ENCODE results near the gene NSMF. TPM values are rescaled to one million over a fixed set of nuclear protein-coding genes. Genes with fewer than 3 reads are reported as not detected.

Gene NSMF
- total and polyA plus RNA-seq, 10 of the 15 experiments (the other 5 are each of a cell fraction or from before 2014, with no cell fraction given): 0.13 to 44.3 (median 13.4) TPM

GRCh38 chr9:137404961-137405567 lies 54.1 kb downstream of the NSMF start:
- ChIA-PET POLR2A (no interaction called here), RAD21 (ENCODE audit: unreplicated experiment) (no interaction called here), SMC1A (ENCODE audit: uncharacterized antibody, unreplicated experiment) (no interaction called here), CTCF (interaction anchor here (1.0 kb wide), 1 partner anchor 309 kb away, joined by 3 read pairs; no protein-coding TSS in a partner anchor)
- H3K27ac ChIP-seq (ENCODE audit: control insufficient read depth, insufficient read depth): no peak overlapping the region
- peaks cover 17% of the 10 kb centered on the region for H3K9me3 ChIP-seq (replicated peaks; ENCODE audit: control insufficient read depth, insufficient read depth, low read length)
- intact Hi-C loops (cut with micrococcal nuclease; ENCODE audit: unreplicated experiment) (no loop called here), in situ Hi-C loops (cut with MboI) (loop anchor here (5.0 kb wide), 1 partner anchor 113 kb away; no protein-coding TSS in a partner anchor)
- ATAC-seq (no peak), FAIRE-seq (no peak), DNase-seq (ENCODE audit: low read depth, low spot score) (no peak)
- H3K27me3 ChIP-seq (replicated peaks in 1 of 2; ENCODE audit: control insufficient read depth in 2 of 2, insufficient read depth in 2 of 2, low read length in 1 of 2): no peaks in the 10 kb centered on the region
- no peaks in the 10 kb centered on the region; a peak in 1 of 4 replicates for H3K36me3 ChIP-seq (ENCODE audit: control insufficient read depth in 2 of 2, insufficient read depth in 2 of 2, low read length in 1 of 2)
- no peaks in the 10 kb centered on the region for H4K20me1 ChIP-seq (ENCODE audit: control insufficient read depth, insufficient read depth)
- peaks cover 5% of the 10 kb centered on the region for H3K4me1 ChIP-seq (ENCODE audit: control insufficient read depth, insufficient read depth, low read length)
- no peak overlapping the region for H2AFZ ChIP-seq (ENCODE audit: control insufficient read depth, low read depth, low read length)
- WGBS (ENCODE audit: insufficient coverage, insufficient replicate concordance, low lambda C conversion rate, missing lambda C conversion rate): 90% methylated on average over 18 of the region's 24 CpGs
- no peak overlapping the region for H3K4me2 ChIP-seq (ENCODE audit: control insufficient read depth, insufficient read depth)
- no TSS peak for BruUV-seq (replicated peaks)
- H3K4me3 ChIP-seq: no peak overlapping the region
- H3K79me2 ChIP-seq (ENCODE audit: control insufficient read depth, insufficient read depth, low read length): no peaks in the 10 kb centered on the region
- H3K9ac ChIP-seq (ENCODE audit: control insufficient read depth, insufficient read depth, low read length): no peak overlapping the region
- no peak for TF ChIP-seq BRCA1 (IDR thresholded peaks at IDR 0.05; ENCODE audit: low read depth, low read length)
- no peak for TF ChIP-seq SREBF1 (IDR thresholded peaks at IDR 0.05; ENCODE audit: low read length)
- TF ChIP-seq PAX8 (IDR thresholded peaks at IDR 0.05): no peak
- TF ChIP-seq MYB (IDR thresholded peaks at IDR 0.05; ENCODE audit: borderline replicate concordance, low read depth, low read length): no peak
- TF ChIP-seq POLR2AphosphoS2 (IDR thresholded peaks at IDR 0.05; ENCODE audit: low read depth, low read length): no peak
- TF ChIP-seq ZNF687 (IDR thresholded peaks at IDR 0.05): no peak
- TF ChIP-seq LARP7 (IDR thresholded peaks at IDR 0.05): no peak
- TF ChIP-seq YBX1 (IDR thresholded peaks at IDR 0.05): no peak
- TF ChIP-seq KLF5 (IDR thresholded peaks at IDR 0.05; ENCODE audit: partially characterized antibody): no peak
- TF ChIP-seq, protein P1, sequence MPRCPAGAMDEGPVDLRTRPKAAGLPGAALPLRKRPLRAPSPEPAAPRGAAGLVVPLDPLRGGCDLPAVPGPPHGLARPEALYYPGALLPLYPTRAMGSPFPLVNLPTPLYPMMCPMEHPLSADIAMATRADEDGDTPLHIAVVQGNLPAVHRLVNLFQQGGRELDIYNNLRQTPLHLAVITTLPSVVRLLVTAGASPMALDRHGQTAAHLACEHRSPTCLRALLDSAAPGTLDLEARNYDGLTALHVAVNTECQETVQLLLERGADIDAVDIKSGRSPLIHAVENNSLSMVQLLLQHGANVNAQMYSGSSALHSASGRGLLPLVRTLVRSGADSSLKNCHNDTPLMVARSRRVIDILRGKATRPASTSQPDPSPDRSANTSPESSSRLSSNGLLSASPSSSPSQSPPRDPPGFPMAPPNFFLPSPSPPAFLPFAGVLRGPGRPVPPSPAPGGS (IDR thresholded peaks at IDR 0.05; ENCODE audit: borderline replicate concordance, insufficient read depth, low read depth, low read length, poor library complexity, severe bottlenecking): no peak
- TF ChIP-seq RBBP5 (conservative IDR thresholded peaks at IDR 0.05): no peak
- no peak for TF ChIP-seq ZNF217 (IDR thresholded peaks at IDR 0.05)
- TF ChIP-seq POU2F2 (IDR thresholded peaks at IDR 0.05; ENCODE audit: borderline replicate concordance, low read depth, low read length): no peak
- no peak for TF ChIP-seq NRF1 (conservative IDR thresholded peaks at IDR 0.05; ENCODE audit: low read depth, low read length)
- no peak for TF ChIP-seq ZNF384 (IDR thresholded peaks at IDR 0.05; ENCODE audit: borderline replicate concordance, low read depth, low read length)
- TF ChIP-seq CBFB (IDR thresholded peaks at IDR 0.05; ENCODE audit: low read depth): no peak
- TF ChIP-seq ETV6 (conservative IDR thresholded peaks at IDR 0.05 in 1 of 2, IDR thresholded peaks at IDR 0.05 in 1 of 2; ENCODE audit: borderline replicate concordance in 1 of 2, low read depth in 1 of 2): no peak
